Chondrocyte (in vitro differentiated cells): Measurements from ENCODE around the gene OAS3. TPM values are rescaled to one million over a fixed set of nuclear protein-coding genes. Genes with fewer than 3 reads are reported as not detected.
A peak's percentile ranks its signal among the peaks of the same experiment; 100 is the strongest.

ENCODE experiments used
- DNase-seq: peaks from one replicate; pipeline ENCODE4 v3.0.0; 2021; ENCODE audit warnings: mixed read lengths, low spot score
- H3K27ac Mint-ChIP-seq: one replicate; pipeline ENCODE4 v1.8.0; 2021; ENCODE audit warnings: mild to moderate bottlenecking, moderate library complexity, mixed read lengths; ENCODE audit not compliant: unreplicated experiment
- H3K27me3 Mint-ChIP-seq: 2 replicates; pipeline ENCODE4 v1.8.0; 2021; ENCODE audit warnings: low read depth, mixed read lengths
- H3K36me3 Mint-ChIP-seq: 2 replicates; pipeline ENCODE4 v1.8.0; 2021; ENCODE audit warnings: low read depth, mixed read lengths
- H3K4me1 Mint-ChIP-seq: 2 replicates; pipeline ENCODE4 v1.8.0; 2021; ENCODE audit warnings: low read depth, mild to moderate bottlenecking, mixed read lengths
- H3K4me3 Mint-ChIP-seq: one replicate; pipeline ENCODE4 v1.8.0; 2021; ENCODE audit warnings: mild to moderate bottlenecking, moderate library complexity, mixed read lengths; ENCODE audit not compliant: unreplicated experiment
- H3K9me3 Mint-ChIP-seq: 2 replicates; pipeline ENCODE4 v1.8.0; 2021; ENCODE audit warnings: low read depth, mixed read lengths
- CTCF ChIP-seq: fragments of 200-600 bp; sonication (generic); IDR thresholded peaks from 2 replicates; pipeline ENCODE4 v1.5.0; 2021; ENCODE audit warnings: antibody characterized with exemption, mild to moderate bottlenecking, moderate library complexity
- total RNA-seq: library from RNA; stranded (reverse); gene quantifications from 3 replicates; pipeline ENCODE4 v1.2.1, GENCODE V29; 2021

Gene OAS3
- total RNA-seq, 1 donor from 2014 or later: 0.55 TPM

- TF ChIP-seq CTCF: peak; percentile 60
- Mint-ChIP-seq H3K9me3 (no peaks in the 10 kb centered on the region), H3K27me3 (peaks cover 43% of the 10 kb centered on the region), H3K4me3 (no peak overlapping the region), H3K27ac (no peak overlapping the region), H3K4me1 (no peaks in the 10 kb centered on the region), H3K36me3 (no peaks in the 10 kb centered on the region)
- no peak for DNase-seq
Measured at GRCh38 chr12:113005762-113006161, 67.5 kb downstream of the OAS3 start.

GRCh38 chr12:113006206-113006605 is 67.9 kb downstream of the OAS3 start:
- H3K4me1 Mint-ChIP-seq: no peaks in the 10 kb centered on the region
- TF ChIP-seq CTCF: no peak
- no peak for DNase-seq
- H3K27me3 Mint-ChIP-seq: peaks cover 45% of the 10 kb centered on the region
- no peak overlapping the region for H3K27ac Mint-ChIP-seq
- H3K4me3 Mint-ChIP-seq: no peak overlapping the region
- no peaks in the 10 kb centered on the region for H3K9me3 Mint-ChIP-seq
- H3K36me3 Mint-ChIP-seq: no peaks in the 10 kb centered on the region

GRCh38 chr12:113006641-113007040 is 68.4 kb downstream of the OAS3 start:
- Mint-ChIP-seq H3K9me3 (peaks cover 2% of the 10 kb centered on the region), H3K27ac (no peak overlapping the region), H3K36me3 (no peaks in the 10 kb centered on the region), H3K4me3 (no peak overlapping the region), H3K4me1 (no peaks in the 10 kb centered on the region), H3K27me3 (peaks cover 46% of the 10 kb centered on the region)
- TF ChIP-seq CTCF: no peak
- DNase-seq: no peak

GRCh38 chr12:113007166-113007565 is 68.9 kb downstream of the OAS3 start:
- DNase-seq: no peak

GRCh38 chr12:113010701-113011100 is 72.4 kb downstream of the OAS3 start:
- H3K36me3 Mint-ChIP-seq: no peaks in the 10 kb centered on the region
- TF ChIP-seq CTCF: no peak
- H3K9me3 Mint-ChIP-seq: peaks cover 4% of the 10 kb centered on the region
- peaks cover 38% of the 10 kb centered on the region for H3K27me3 Mint-ChIP-seq
- H3K27ac Mint-ChIP-seq: no peak overlapping the region
- DNase-seq: no peak
- no peak overlapping the region for H3K4me3 Mint-ChIP-seq
- no peaks in the 10 kb centered on the region for H3K4me1 Mint-ChIP-seq

More at GRCh38 chr12:113007166-113007565, 68.9 kb downstream of the OAS3 start:
- no peak for TF ChIP-seq CTCF
- Mint-ChIP-seq H3K9me3 (peaks cover 4% of the 10 kb centered on the region), H3K4me1 (no peaks in the 10 kb centered on the region), H3K4me3 (no peak overlapping the region), H3K36me3 (no peaks in the 10 kb centered on the region), H3K27me3 (peaks cover 48% of the 10 kb centered on the region), H3K27ac (no peak overlapping the region)
